HG02973 (cell line): ENCODE data around the gene ZNF358.

Source experiments
- ATAC-seq: cut with Tn5 transposase; IDR thresholded peaks from one replicate; pipeline ENCODE4 v1.9.1; 2021; ENCODE audit warnings: moderate library complexity; ENCODE audit not compliant: unreplicated experiment

ZNF358 gene

DNA sequence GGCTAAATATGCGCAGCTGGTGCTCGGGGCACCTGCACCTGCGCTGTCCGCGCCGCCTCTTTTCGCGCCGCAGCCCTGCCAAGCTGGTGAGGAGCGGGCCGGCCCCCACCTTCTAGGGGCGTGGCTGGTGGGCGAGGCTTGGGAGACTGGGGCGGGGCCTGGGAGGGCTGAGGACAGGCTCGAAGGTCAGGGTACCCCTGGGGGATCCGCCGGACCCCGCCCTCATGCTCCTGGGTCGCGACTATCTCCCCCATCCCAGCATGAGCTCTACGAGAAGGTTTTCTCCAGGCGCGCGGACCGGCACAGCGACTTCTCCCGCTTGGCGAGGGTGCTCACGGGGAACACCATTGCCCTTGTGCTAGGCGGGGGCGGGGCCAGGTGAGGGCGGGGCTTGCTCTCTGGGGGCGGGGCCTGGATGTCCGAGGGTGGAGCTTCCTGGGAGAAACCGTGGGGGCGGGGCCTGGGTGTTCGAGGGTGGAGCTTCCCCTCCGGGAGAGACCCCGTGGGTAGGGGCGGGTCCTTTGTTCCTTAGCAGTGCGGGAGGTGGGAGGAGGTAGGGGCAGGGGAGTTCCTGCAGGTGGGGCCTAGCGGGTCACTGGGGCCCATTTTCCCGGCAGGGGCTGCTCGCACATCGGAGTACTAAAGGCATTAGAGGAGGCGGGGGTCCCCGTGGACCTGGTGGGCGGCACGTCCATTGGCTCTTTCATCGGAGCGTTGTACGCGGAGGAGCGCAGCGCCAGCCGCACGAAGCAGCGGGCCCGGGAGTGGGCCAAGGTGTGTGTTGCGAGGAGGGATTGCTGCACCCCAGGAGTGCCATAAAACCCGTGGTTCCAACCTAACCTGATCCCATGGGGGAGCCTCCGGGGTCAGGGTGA, 39.3 kb downstream of the ZNF358 start:
- no peak for ATAC-seq

- ATAC-seq = no peak
These were observed 40.9 kb downstream of the ZNF358 start for GRCh38 chr19:7556696-7557315.

GRCh38 chr19:7558667-7559066, 42.8 kb downstream of the ZNF358 start:
- no peak for ATAC-seq

DNA sequence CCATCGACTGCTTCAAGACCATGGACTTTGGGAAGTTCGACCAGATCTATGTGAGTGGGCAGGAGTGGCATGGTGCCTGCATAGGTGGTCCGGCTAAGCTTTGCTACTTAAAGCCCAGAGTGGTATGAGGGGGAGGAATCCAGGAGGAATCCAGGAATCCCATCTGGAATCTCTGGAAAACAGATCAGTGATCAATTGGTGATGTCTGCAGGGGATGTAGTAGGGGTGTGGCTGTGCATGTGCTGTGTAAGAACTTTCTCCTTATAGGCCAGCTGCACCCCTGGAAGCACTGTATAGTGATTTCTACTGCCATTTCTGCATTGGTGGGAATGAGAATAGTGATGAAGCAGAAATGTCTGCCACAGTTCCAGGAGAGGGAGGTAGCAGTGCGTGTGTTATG, 43.2 kb downstream of the ZNF358 start:
- ATAC-seq = no peak

- ATAC-seq = no peak
These were observed 44.4 kb downstream of the ZNF358 start for GRCh38 chr19:7560255-7560654.

GRCh38 chr19:7561325-7561724, 45.4 kb downstream of the ZNF358 start:
- no peak for ATAC-seq

DNA sequence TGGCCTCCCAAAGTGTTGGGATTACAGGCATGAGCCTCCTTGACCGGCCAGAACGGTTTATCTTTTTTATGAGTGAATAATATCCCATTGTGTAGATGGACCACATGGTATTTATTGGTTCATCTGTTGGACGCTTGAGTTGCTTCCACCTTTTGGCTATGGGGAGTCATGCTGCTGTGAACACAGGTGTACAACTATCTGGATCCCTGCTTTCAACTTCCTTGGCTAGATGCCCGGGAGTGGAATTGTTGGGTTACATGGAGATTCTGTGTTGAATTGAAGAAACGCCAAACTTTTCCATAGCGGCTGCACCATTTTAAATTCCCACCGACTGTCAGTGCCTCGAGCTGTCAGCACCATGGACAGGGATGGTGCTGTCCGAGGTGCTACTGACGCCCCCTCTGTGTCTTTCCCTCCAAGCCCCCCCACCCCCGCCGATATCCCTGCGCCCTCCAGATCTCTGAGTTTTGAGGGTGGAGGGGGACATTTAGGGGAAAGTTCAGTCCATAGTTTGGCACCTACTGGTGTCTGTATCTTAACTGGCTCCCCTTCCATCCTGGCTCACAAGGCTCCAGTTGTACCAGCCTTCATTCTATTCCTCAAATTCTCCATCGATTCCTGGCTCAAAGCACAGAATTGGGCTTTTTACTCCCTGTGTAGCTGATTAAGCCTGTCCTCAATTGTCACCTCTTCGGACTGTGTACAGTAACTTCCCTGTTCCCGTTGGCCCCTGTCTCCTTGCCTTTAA, 46.9 kb downstream of the ZNF358 start:
- ATAC-seq = no peak

GRCh38 chr19:7564866-7565265, 49.0 kb downstream of the ZNF358 start:
- ATAC-seq = no peak

GRCh38 chr19:7565332-7565731, 49.4 kb downstream of the ZNF358 start:
- ATAC-seq = no peak
